Panc1 (cell line): ENCODE data around the gene BRINP2.

Source experiments
- POLR2AphosphoS5 ChIP-seq: IDR thresholded peaks from 2 replicates; pipeline ENCODE4 v1.6.1; 2012; ENCODE audit warnings: mild to moderate bottlenecking, low read depth, low read length, moderate library complexity
- TF ChIP-seq, protein P1 (sequence below): fragments of 450-650 bp; IDR thresholded peaks from 2 replicates; pipeline ENCODE4 v1.5.1; 2017; ENCODE audit warnings: mild to moderate bottlenecking
- TF ChIP-seq, protein P2 (sequence below), 2 experiments: IDR thresholded peaks; 2 replicates each; pipeline ENCODE4 v1.6.1; 2011 to 2012; ENCODE audit warnings: low read depth in 2 of 2, control low read depth in 1 of 2, low read length in 1 of 2, mild to moderate bottlenecking in 1 of 2, moderate library complexity in 1 of 2; ENCODE audit not compliant: insufficient read depth in 1 of 2

- TF ChIP-seq, protein P1, sequence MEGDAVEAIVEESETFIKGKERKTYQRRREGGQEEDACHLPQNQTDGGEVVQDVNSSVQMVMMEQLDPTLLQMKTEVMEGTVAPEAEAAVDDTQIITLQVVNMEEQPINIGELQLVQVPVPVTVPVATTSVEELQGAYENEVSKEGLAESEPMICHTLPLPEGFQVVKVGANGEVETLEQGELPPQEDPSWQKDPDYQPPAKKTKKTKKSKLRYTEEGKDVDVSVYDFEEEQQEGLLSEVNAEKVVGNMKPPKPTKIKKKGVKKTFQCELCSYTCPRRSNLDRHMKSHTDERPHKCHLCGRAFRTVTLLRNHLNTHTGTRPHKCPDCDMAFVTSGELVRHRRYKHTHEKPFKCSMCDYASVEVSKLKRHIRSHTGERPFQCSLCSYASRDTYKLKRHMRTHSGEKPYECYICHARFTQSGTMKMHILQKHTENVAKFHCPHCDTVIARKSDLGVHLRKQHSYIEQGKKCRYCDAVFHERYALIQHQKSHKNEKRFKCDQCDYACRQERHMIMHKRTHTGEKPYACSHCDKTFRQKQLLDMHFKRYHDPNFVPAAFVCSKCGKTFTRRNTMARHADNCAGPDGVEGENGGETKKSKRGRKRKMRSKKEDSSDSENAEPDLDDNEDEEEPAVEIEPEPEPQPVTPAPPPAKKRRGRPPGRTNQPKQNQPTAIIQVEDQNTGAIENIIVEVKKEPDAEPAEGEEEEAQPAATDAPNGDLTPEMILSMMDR, result no peak
- no peak for TF ChIP-seq POLR2AphosphoS5
- TF ChIP-seq, protein P2, sequence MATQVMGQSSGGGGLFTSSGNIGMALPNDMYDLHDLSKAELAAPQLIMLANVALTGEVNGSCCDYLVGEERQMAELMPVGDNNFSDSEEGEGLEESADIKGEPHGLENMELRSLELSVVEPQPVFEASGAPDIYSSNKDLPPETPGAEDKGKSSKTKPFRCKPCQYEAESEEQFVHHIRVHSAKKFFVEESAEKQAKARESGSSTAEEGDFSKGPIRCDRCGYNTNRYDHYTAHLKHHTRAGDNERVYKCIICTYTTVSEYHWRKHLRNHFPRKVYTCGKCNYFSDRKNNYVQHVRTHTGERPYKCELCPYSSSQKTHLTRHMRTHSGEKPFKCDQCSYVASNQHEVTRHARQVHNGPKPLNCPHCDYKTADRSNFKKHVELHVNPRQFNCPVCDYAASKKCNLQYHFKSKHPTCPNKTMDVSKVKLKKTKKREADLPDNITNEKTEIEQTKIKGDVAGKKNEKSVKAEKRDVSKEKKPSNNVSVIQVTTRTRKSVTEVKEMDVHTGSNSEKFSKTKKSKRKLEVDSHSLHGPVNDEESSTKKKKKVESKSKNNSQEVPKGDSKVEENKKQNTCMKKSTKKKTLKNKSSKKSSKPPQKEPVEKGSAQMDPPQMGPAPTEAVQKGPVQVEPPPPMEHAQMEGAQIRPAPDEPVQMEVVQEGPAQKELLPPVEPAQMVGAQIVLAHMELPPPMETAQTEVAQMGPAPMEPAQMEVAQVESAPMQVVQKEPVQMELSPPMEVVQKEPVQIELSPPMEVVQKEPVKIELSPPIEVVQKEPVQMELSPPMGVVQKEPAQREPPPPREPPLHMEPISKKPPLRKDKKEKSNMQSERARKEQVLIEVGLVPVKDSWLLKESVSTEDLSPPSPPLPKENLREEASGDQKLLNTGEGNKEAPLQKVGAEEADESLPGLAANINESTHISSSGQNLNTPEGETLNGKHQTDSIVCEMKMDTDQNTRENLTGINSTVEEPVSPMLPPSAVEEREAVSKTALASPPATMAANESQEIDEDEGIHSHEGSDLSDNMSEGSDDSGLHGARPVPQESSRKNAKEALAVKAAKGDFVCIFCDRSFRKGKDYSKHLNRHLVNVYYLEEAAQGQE (IDR thresholded peaks at IDR 0.05; ENCODE audit: insufficient read depth in 1 of 2, low read depth in 2 of 2, low read length in 1 of 2), result no peak
Measured at GRCh38 chr1:177257128-177257527, 86.4 kb downstream of the BRINP2 start.
